ENCODE measurements around the gene AADACL3.

DNA sequence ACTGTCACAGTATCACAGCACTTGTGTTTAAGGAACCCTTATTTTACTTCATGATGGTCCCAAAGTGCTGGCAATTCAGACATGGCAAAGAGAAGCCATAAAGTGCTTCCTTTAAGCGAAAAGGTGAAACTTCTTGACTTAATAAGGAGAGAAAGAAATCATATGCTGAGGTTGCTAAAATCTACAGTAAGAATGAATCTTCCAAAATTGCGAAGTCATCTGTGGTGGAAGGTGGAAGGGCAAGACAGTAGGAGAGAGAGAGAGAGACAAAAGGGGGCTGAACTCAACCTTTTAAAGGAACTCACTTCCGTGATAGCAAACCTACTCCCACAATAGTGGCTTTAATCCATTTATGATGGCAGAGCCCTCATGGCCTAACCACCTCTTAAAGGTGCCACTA is 19.3 kb upstream of the AADACL3 start:
- no peak for TF ChIP-seq EZH2 (IDR thresholded peaks at IDR 0.05; ENCODE audit: borderline replicate concordance, low read length)
- TF ChIP-seq, protein P1, sequence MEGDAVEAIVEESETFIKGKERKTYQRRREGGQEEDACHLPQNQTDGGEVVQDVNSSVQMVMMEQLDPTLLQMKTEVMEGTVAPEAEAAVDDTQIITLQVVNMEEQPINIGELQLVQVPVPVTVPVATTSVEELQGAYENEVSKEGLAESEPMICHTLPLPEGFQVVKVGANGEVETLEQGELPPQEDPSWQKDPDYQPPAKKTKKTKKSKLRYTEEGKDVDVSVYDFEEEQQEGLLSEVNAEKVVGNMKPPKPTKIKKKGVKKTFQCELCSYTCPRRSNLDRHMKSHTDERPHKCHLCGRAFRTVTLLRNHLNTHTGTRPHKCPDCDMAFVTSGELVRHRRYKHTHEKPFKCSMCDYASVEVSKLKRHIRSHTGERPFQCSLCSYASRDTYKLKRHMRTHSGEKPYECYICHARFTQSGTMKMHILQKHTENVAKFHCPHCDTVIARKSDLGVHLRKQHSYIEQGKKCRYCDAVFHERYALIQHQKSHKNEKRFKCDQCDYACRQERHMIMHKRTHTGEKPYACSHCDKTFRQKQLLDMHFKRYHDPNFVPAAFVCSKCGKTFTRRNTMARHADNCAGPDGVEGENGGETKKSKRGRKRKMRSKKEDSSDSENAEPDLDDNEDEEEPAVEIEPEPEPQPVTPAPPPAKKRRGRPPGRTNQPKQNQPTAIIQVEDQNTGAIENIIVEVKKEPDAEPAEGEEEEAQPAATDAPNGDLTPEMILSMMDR (IDR thresholded peaks at IDR 0.05; ENCODE audit: low read length): no peak
